A549 (cell line): ENCODE data around the gene BCL7B. TPM values are rescaled to one million over a fixed set of nuclear protein-coding genes. Genes with fewer than 3 reads are reported as not detected.

Experiments
- ATAC-seq, 2 experiments: fragments of 200-7000 bp in 1 of 2; fragments of >200 bp in 1 of 2; cut with Nextera tagmentation in 1 of 2; cut with Tn5 transposase in 1 of 2; 3 replicates each; pipeline versions ENCODE4 v1.8.0 to v1.9.1; 2018 to 2020; ENCODE audit warnings: mild to moderate bottlenecking in 1 of 2, moderate library complexity in 1 of 2
- CTCF ChIA-PET: fragments of 300-600 bp; sonication (Branson Sonifier 250); formaldehyde crosslinking; extraction: SDS; loops from one replicate; lab custom pipeline; 2021; ENCODE audit warnings: antibody characterized with exemption, inconsistent platforms; lab: Yijun Ruan, JAX
- POLR2A ChIA-PET: fragments of 350-600 bp; formaldehyde crosslinking; extraction: SDS; loops from one replicate; lab custom pipeline; 2021; ENCODE audit warnings: antibody characterized with exemption, inconsistent platforms; lab: Yijun Ruan, JAX
- DNase-seq, 2 experiments: peaks; one replicate each; pipeline versions ENCODE4 v3.0.0 to v3.0.0-alpha.2; 2011 to 2016; ENCODE audit warnings: low read depth in 1 of 2, low spot score in 1 of 2
- FAIRE-seq: peaks from 2 replicates; lab custom pipeline; 2011; peaks lifted over from hg19 to GRCh38; lab: Jason Lieb, UNC
- H3K27ac ChIP-seq, 2 experiments: fragments of >200 bp; sonication (Bioruptor Twin); formaldehyde crosslinking; 3 replicates each; pipeline ENCODE4 v1.5.1; 2016 to 2017
- H3K4me1 ChIP-seq: fragments of >200 bp; sonication (Bioruptor Twin); formaldehyde crosslinking; 3 replicates; pipeline ENCODE4 v1.6.1; 2016
- H3K4me2 ChIP-seq: fragments of >200 bp; sonication (Bioruptor Twin); formaldehyde crosslinking; 3 replicates; pipeline ENCODE4 v1.6.1; 2016
- H3K4me3 ChIP-seq: fragments of >200 bp; sonication (Bioruptor Twin); formaldehyde crosslinking; 3 replicates; pipeline ENCODE4 v1.5.1; 2016
- H3K9me3 ChIP-seq: fragments of >200 bp; sonication (Bioruptor Twin); formaldehyde crosslinking; 3 replicates; pipeline ENCODE4 v1.6.1; 2016
- BHLHE40 ChIP-seq: IDR thresholded peaks from 2 replicates; pipeline ENCODE4 v1.6.1; 2012; ENCODE audit warnings: low read depth, low read length, inconsistent platforms
- CBX8 ChIP-seq: fragments of 200-600 bp; sonication (generic); IDR thresholded peaks from 2 replicates; pipeline ENCODE4 v1.6.1; 2016
- CEBPB ChIP-seq, 2 experiments: fragments of >200 bp in 1 of 2; sonication (Bioruptor Twin) in 1 of 2; formaldehyde crosslinking in 1 of 2; IDR thresholded peaks; 2 replicates each; pipeline ENCODE4 v1.6.1; 2012 to 2016
- CHD2 ChIP-seq: fragments of 150-350 bp; IDR thresholded peaks from 2 replicates; pipeline ENCODE4 v1.6.1; 2014; ENCODE audit warnings: low read length; ENCODE audit not compliant: partially characterized antibody
- CHD4 ChIP-seq: fragments of 200-600 bp; sonication (generic); IDR thresholded peaks from 2 replicates; pipeline ENCODE4 v1.6.1; 2016; ENCODE audit warnings: antibody characterized with exemption, mild to moderate bottlenecking, borderline replicate concordance
- EHF ChIP-seq: fragments of 250-450 bp; sonication (Bioruptor Pico); IDR thresholded peaks from 2 replicates; pipeline ENCODE4 v1.5.0; 2020; ENCODE audit warnings: mild to moderate bottlenecking
- FOSL2 ChIP-seq, 2 experiments: fragments of 450-650 bp in 1 of 2; fragments of >200 bp in 1 of 2; sonication (Bioruptor Twin) in 1 of 2; formaldehyde crosslinking; IDR thresholded peaks; 2 replicates each; pipeline versions ENCODE4 v1.5.0 to v1.6.1; 2016 to 2020; ENCODE audit warnings: mild to moderate bottlenecking in 1 of 2, moderate library complexity in 1 of 2
- FOXS1 ChIP-seq: fragments of 250-450 bp; sonication (Bioruptor Pico); IDR thresholded peaks from 2 replicates; pipeline ENCODE4 v1.5.0; 2020; ENCODE audit warnings: mild to moderate bottlenecking, moderate library complexity
- GATA3 ChIP-seq: IDR thresholded peaks from 2 replicates; pipeline ENCODE4 v1.6.1; 2012; ENCODE audit warnings: borderline replicate concordance
- HEYL ChIP-seq: fragments of 250-450 bp; sonication (Bioruptor Pico); IDR thresholded peaks from 2 replicates; pipeline ENCODE4 v1.8.0; 2021; ENCODE audit warnings: mild to moderate bottlenecking, moderate library complexity
- HOXB5 ChIP-seq: fragments of 250-450 bp; sonication (Bioruptor Pico); IDR thresholded peaks from 2 replicates; pipeline ENCODE4 v1.5.0; 2020; ENCODE audit warnings: mild to moderate bottlenecking, moderate library complexity
- KDM1A ChIP-seq: fragments of 200-600 bp; sonication (generic); IDR thresholded peaks from 2 replicates; pipeline ENCODE4 v1.6.1; 2016; ENCODE audit warnings: low read depth, mild to moderate bottlenecking
- MAZ ChIP-seq: fragments of 150-350 bp; IDR thresholded peaks from 2 replicates; pipeline ENCODE4 v1.6.1; 2014; ENCODE audit warnings: antibody characterized with exemption, low read depth, low read length, borderline replicate concordance
- MYC ChIP-seq: IDR thresholded peaks from 2 replicates; pipeline ENCODE4 v1.6.1; 2012; ENCODE audit warnings: mild to moderate bottlenecking, inconsistent platforms, low read length, improper control_type of control experiment, borderline replicate concordance
- POLR2A ChIP-seq: IDR thresholded peaks from 2 replicates; pipeline ENCODE4 v1.6.1; 2012; ENCODE audit warnings: mild to moderate bottlenecking, low read length
- POLR2AphosphoS2 ChIP-seq: conservative IDR thresholded peaks from 2 replicates; pipeline ENCODE4 v1.6.1; 2012; ENCODE audit warnings: low read length, improper control_type of control experiment, inconsistent platforms
- SMC3 ChIP-seq: fragments of >200 bp; sonication (Bioruptor Twin); formaldehyde crosslinking; IDR thresholded peaks from 3 replicates; pipeline ENCODE4 v1.6.1; 2018; ENCODE audit warnings: inconsistent platforms
- SREBF2 ChIP-seq: fragments of 450-650 bp; IDR thresholded peaks from 2 replicates; pipeline ENCODE4 v1.6.1; 2014; ENCODE audit warnings: mild to moderate bottlenecking, moderate library complexity
- TFCP2L1 ChIP-seq: fragments of 250-450 bp; sonication (Bioruptor Pico); IDR thresholded peaks from 2 replicates; pipeline ENCODE4 v1.5.0; 2021; ENCODE audit warnings: mild to moderate bottlenecking
- TP53 ChIP-seq: fragments of 250-450 bp; sonication (Bioruptor Pico); IDR thresholded peaks from 2 replicates; pipeline ENCODE4 v1.5.0; 2021; ENCODE audit warnings: mild to moderate bottlenecking, moderate library complexity
- WGBS: methylation state at CpG from one replicate; pipeline ENCODE4 v1.1.6; 2017; ENCODE audit errors: missing lambda C conversion rate; 5-methylcytosine and 5-hydroxymethylcytosine counted together
- polyA plus RNA-seq, 4 experiments: library from polyadenylated mRNA; depleted of rRNA in 3 of 4; stranded (reverse); fragments of >200 nt; fragmentation: RNase III in 1 of 4; extraction: RNeasy Plus Mini Kit Qiagen cat#74134 plus additional on column Dnase treatment in 1 of 4; gene quantifications; 2 replicates in 3 of 4; 3 replicates in 1 of 4; pipeline ENCODE4 v1.2.3, GENCODE V29; 2011 to 2017
- TF ChIP-seq, protein P1 (sequence below): fragments of >200 bp; sonication (Bioruptor Twin); formaldehyde crosslinking; IDR thresholded peaks from 3 replicates; pipeline ENCODE4 v1.5.1; 2016
- TF ChIP-seq, protein P2 (sequence below): fragments of 250-450 bp; sonication (Bioruptor Pico); IDR thresholded peaks from 2 replicates; pipeline ENCODE4 v1.5.0; 2020; ENCODE audit warnings: low read depth, mild to moderate bottlenecking, moderate library complexity
- TF ChIP-seq, protein P3 (sequence below): IDR thresholded peaks from 2 replicates; pipeline ENCODE4 v1.6.1; 2012

Gene BCL7B
- polyA plus RNA-seq, 2 of the 4 experiments (the other 2 are of a cell fraction) = 52.3 to 62.5 TPM

DNA sequence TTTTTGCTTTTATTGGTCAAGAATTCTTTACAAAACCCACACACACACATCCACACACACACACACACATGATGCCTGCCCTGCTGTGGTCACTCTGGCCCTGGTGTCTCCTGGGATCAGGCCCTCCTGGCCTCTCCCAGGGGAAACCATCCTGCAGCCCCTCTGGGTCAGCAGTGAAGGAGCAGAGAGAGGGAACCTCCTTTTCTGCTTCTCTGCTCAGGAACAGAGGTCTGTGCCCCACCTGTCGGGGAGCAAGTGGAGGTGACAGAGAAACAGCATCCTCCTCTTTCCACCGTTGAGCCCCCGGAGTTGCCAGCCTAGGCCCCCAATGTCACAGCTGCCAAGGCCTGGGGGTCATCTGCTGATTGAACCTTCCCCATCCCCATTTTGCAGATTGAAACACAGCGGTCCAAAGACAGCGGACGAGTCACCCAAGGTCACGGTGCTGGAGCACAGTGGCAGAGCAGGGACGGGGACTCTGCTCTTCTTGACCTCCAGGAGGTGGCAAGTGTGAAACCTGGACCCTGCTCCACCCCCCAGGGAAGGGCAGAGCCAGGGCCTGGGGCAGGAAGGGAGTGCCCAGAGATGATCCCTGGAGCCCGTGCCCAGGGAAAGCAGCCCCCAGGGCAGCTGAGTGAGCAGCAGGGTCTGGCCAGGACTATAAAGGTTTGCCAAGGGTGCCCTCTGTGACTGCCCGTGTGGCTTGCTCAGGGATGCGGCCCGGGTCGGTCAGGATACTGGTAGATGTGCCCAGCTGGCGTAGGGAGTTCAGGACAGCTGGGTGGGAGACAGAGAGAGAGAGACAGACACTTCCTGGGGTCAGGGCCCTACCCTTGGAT is 35.9 kb upstream of the BCL7B start:
- TF ChIP-seq CHD2 (no peak), TFCP2L1 (CRISPR knock-in tag) (no peak), HEYL (no peak), SMC3 (no peak), MAZ (no peak), POLR2AphosphoS2 (no peak), CEBPB (IDR thresholded peaks at IDR 0.05) (no peak), HOXB5 (CRISPR knock-in tag) (no peak)
- no peak for FAIRE-seq
- POLR2A ChIA-PET = interaction anchor here (0.6 kb wide), 1 partner anchor 135 kb away, joined by 3 read pairs; no protein-coding TSS in a partner anchor
- Histone ChIP-seq H3K4me3 (no peak overlapping the region), H3K27ac (no peak overlapping the region), H3K4me1 (no peaks in the 10 kb centered on the region), H3K9me3 (no peaks in the 10 kb centered on the region), H3K4me2 (no peak overlapping the region)
- ATAC-seq = peak in 1 of 2 experiments; percentile 24; a peak in 2 of 6 replicates
- CTCF ChIA-PET = interaction anchor here (0.6 to 7.3 kb wide), 9 partner anchors 10 to 215 kb away, joined by 3 to 63 read pairs (median 4); no protein-coding TSS in a partner anchor
- 76% methylated on average over 14 of the region's 14 CpGs for WGBS
- DNase-seq = no peak

DNA sequence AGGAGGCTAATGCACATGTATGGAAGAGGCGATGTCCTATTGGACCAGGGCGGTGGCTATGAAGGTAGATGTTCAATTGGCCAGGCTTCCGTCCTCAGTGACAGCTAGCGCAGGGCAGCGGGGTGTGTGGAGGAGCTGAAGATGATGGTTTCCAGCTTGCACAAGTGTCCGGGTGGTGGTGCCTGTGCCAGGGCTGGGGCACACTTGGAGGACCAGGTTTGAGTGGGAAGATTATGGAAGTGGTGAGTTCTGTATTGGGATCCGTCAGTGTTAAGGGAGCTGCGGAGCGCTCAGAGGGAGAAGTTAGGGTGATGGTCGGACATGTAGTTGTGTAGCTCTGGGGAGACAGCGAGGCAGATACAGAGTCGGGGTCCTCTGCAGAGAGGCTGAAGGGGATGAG is 29.4 kb upstream of the BCL7B start:
- peak; percentile 13 to 35; a peak in 3 of 6 replicates for ATAC-seq
- 94% methylated on average over 12 of the region's 12 CpGs for WGBS
- no peaks in the 10 kb centered on the region for H3K9me3 ChIP-seq
- no peak overlapping the region for H3K4me2 ChIP-seq
- no peak for DNase-seq
- ChIA-PET POLR2A (interaction anchor here (1.1 kb wide), 1 partner anchor 9 kb away, joined by 5 read pairs; the partner anchor contains the start of gene TBL2), CTCF (interaction anchor here (0.7 to 11.1 kb wide), 8 partner anchors 16 to 159 kb away, joined by 3 to 79 read pairs (median 4); partner anchors contain the start of gene VPS37D)
- FAIRE-seq = no peak
- no peak overlapping the region for H3K4me3 ChIP-seq
- H3K27ac ChIP-seq = 0 out of 6 replicates have a peak overlapping the region, but pooled peaks of 1 of the 2 experiments have one; percentile 21
- H3K4me1 ChIP-seq = no peaks in the 10 kb centered on the region
- TF ChIP-seq BHLHE40 = no peak
- TF ChIP-seq, protein P1, sequence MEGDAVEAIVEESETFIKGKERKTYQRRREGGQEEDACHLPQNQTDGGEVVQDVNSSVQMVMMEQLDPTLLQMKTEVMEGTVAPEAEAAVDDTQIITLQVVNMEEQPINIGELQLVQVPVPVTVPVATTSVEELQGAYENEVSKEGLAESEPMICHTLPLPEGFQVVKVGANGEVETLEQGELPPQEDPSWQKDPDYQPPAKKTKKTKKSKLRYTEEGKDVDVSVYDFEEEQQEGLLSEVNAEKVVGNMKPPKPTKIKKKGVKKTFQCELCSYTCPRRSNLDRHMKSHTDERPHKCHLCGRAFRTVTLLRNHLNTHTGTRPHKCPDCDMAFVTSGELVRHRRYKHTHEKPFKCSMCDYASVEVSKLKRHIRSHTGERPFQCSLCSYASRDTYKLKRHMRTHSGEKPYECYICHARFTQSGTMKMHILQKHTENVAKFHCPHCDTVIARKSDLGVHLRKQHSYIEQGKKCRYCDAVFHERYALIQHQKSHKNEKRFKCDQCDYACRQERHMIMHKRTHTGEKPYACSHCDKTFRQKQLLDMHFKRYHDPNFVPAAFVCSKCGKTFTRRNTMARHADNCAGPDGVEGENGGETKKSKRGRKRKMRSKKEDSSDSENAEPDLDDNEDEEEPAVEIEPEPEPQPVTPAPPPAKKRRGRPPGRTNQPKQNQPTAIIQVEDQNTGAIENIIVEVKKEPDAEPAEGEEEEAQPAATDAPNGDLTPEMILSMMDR = no peak
- no peak for TF ChIP-seq GATA3
- TF ChIP-seq EHF (CRISPR knock-in tag) = no peak
- no peak for TF ChIP-seq FOSL2 (IDR thresholded peaks at IDR 0.05)
- no peak for TF ChIP-seq FOSL2 (CRISPR knock-in tag; IDR thresholded peaks at IDR 0.05)
- TF ChIP-seq POLR2A = no peak
- TF ChIP-seq TP53 (CRISPR knock-in tag) = no peak
- TF ChIP-seq, protein P2, sequence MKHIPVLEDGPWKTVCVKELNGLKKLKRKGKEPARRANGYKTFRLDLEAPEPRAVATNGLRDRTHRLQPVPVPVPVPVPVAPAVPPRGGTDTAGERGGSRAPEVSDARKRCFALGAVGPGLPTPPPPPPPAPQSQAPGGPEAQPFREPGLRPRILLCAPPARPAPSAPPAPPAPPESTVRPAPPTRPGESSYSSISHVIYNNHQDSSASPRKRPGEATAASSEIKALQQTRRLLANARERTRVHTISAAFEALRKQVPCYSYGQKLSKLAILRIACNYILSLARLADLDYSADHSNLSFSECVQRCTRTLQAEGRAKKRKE = no peak
- TF ChIP-seq, protein P3, sequence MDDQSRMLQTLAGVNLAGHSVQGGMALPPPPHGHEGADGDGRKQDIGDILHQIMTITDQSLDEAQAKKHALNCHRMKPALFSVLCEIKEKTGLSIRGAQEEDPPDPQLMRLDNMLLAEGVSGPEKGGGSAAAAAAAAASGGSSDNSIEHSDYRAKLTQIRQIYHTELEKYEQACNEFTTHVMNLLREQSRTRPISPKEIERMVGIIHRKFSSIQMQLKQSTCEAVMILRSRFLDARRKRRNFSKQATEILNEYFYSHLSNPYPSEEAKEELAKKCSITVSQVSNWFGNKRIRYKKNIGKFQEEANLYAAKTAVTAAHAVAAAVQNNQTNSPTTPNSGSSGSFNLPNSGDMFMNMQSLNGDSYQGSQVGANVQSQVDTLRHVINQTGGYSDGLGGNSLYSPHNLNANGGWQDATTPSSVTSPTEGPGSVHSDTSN = no peak
- no peak for TF ChIP-seq POLR2AphosphoS2
- TF ChIP-seq CBX8 = no peak
- no peak for TF ChIP-seq SREBF2
- TF ChIP-seq SMC3 = no peak
- TF ChIP-seq TFCP2L1 (CRISPR knock-in tag) = no peak
- TF ChIP-seq CHD4 = no peak
- TF ChIP-seq FOXS1 (CRISPR knock-in tag) = no peak
- no peak for TF ChIP-seq KDM1A
- TF ChIP-seq MYC = no peak
